ENCODE results near the gene FILIP1L.

GRCh38 chr3:99877031-99877579 lies 237.2 kb downstream of the FILIP1L start:
- TF ChIP-seq POLR2AphosphoS5 (IDR thresholded peaks at IDR 0.05; ENCODE audit: low read depth, low read length): no peak
- no peak for TF ChIP-seq REST (IDR thresholded peaks at IDR 0.05; ENCODE audit: insufficient read depth in 1 of 2, low read depth in 2 of 2, low read length in 2 of 2)
- no peak for TF ChIP-seq SIN3A (IDR thresholded peaks at IDR 0.05; ENCODE audit: borderline replicate concordance, insufficient read depth, low read length)
- TF ChIP-seq TAF1 (IDR thresholded peaks at IDR 0.05; ENCODE audit: borderline replicate concordance, insufficient read depth, low read length): no peak
